ENCODE results near the gene MEI4.
"Not testable (repeated sequence)": the region's sequence is repeated elsewhere in the genome, so short reads cannot be mapped to it uniquely, and the experiment has no call there.

MEI4 gene

DNA sequence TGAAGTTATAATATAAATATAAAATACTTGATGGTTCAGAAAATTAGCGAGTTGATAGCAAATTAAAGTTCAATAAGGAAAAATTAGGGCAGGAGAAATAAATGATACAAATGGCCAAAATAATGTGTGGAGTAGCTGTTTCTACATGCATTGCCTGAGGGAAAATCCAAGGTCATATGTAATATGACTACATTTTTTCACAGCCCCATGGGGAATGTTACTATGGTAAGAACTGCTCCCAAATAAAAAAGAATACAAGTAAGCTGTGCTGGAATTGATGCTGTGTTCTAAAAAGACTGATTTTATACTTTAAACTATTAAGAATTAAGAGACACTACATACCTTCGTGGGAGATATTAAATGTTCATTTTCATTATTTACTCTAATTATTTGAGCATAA, 34.1 kb downstream of the MEI4 start:
- DNase-seq = no peak

- no peak for DNase-seq
These were observed 35.8 kb downstream of the MEI4 start for GRCh38 chr6:77688649-77689048.

GRCh38 chr6:77700095-77700494, 47.3 kb downstream of the MEI4 start:
- not testable (repeated sequence) for DNase-seq

- no peak for DNase-seq
These were observed 54.8 kb downstream of the MEI4 start for GRCh38 chr6:77707603-77708002.

DNA sequence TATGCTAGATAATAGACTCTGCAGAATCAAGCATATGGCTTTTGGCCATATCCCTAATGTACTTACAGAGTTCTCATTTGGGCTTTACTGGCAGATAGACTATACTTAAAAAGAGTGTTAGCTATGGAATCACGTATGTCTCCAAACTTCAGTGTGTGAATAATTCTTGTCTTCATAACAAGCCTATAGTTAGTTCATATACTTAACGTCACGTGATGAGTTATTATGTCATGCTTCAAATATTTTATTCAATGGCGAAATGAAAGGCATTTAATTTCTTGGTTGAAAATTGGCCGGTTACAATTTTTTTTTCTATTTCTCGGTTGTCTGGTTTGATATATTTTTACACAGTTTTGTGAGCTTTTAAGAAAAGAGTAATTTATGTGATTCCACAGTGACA, 62.7 kb downstream of the MEI4 start:
- DNase-seq = no peak

- DNase-seq = no peak
These were observed 63.5 kb downstream of the MEI4 start for GRCh38 chr6:77716311-77716710.

- DNase-seq = not testable (repeated sequence)
These were observed 83.2 kb downstream of the MEI4 start for GRCh38 chr6:77736010-77736409.

DNA sequence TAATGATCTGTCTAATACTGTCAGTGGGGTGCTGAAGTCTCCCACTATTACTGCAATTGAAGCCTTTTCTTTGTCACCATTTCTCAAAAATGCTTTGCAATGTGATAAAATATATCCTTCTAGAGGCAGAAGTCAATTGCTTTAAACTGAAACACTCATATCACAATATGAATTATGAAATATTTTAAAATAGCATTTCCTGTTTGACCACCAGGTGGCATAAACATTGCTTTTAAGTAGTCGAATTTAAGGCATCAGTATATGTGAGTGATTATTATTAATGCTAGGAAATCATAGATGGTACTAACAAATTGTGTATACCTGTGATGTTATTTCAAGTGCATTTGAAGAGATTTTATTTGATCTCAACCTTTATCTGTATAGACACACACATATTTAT, 87.5 kb downstream of the MEI4 start:
- DNase-seq = no peak

DNA sequence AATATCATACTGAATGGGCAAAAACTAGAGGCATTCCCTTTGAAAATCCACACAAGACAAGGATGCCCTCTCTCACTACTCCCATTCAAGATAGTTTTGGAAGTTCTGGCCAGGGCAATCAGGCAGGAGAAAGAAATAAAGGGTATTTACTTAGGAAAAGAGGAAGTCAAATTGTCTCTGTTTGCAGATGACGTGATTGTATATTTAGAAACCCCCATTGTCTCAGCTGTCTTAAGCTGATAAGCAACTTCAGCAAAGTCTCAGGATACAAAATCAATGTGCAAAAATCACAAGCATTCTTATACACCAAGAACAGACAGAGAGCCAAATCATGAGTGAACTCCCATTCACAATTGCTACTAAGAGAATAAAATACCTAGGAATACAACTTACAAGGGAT, 99.3 kb downstream of the MEI4 start:
- DNase-seq = not testable (repeated sequence)

GRCh38 chr6:77762386-77762785, 109.5 kb downstream of the MEI4 start:
- no peak for DNase-seq

- no peak for DNase-seq
These were observed 110.3 kb downstream of the MEI4 start for GRCh38 chr6:77763124-77763523.

- no peak for DNase-seq
These were observed 111.5 kb downstream of the MEI4 start for GRCh38 chr6:77764364-77764763.

DNA sequence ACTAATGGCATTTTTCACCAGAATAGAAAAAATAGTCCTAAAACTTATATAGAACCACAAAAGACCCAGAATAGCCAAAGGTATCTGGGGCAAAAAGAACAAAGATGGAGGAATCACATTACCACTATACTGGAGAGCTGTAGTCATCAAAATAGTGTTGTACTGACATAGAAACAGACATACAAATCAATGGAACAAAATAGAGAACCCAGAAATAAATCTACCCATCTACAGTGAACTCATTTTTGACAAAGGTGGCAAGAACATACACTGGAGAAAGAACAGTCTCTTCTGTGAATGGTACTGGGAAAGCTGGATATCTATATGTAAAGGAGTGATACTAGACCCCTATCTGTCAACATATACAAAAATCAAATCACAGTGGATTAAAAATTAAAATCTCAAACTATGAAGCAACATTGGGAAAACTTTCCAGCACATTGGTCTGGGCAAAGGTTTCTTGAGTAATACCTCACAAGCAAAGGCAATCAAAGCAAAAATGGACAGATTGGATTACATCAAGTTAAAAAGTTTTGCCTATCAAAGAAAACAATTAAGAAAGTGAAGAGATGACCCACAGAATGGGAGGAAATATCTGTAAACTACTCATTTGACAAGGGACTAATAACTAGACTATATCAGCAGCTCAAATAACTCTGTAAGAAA, 120.5 kb downstream of the MEI4 start:
- no peak for DNase-seq

- DNase-seq = no peak
These were observed 121.6 kb downstream of the MEI4 start for GRCh38 chr6:77774457-77774856.

DNA sequence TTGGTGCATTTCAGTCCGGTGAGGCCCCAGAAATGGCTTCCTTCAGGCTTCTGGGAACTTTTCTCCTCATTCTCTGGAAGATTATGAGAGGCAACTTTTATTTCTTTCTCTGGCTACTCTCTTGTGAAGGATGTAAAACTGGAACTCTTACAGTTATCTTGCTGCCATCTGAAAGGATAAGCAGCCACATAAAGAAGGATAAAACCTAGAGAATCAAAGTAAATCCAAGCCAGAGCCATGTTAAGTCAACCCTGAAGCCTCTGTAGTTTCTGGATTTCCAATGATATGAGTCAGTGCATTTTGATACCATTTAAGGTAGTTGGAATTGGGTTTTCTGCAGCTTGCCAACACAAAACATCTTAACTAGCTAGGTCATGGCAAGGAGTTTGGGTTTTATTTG, 123.6 kb downstream of the MEI4 start:
- no peak for DNase-seq

GRCh38 chr6:77778527-77778926, 125.7 kb downstream of the MEI4 start:
- DNase-seq = no peak

- DNase-seq = no peak
These were observed 134.2 kb downstream of the MEI4 start for GRCh38 chr6:77786935-77787629.

GRCh38 chr6:77796824-77797809, 144.3 kb downstream of the MEI4 start:
- DNase-seq = no peak

GRCh38 chr6:77812304-77812703, 159.5 kb downstream of the MEI4 start:
- no peak for DNase-seq

GRCh38 chr6:77813090-77813489, 160.3 kb downstream of the MEI4 start:
- DNase-seq = no peak

- no peak for DNase-seq
These were observed 161.3 kb downstream of the MEI4 start for GRCh38 chr6:77814119-77814518.

DNA sequence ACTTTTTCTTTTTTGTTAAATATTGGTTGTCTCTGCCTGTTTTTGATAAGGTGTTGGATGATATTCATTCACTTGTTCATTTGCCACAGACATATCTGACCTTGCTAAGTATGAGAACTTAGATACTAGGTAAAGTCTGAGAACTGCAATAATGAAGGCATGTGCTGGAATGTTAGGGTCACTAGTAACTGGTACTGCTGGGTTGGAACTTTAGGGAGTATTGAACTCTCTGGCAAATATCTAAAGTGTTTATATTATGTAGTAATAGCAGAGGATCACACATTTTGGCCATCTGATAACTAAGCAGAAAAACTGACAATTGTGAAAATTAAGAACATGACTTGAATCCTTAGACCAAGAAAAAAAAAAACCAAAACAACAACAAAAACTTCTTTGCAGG, 162.7 kb downstream of the MEI4 start:
- DNase-seq = no peak

GRCh38 chr6:77816766-77817270, 164.0 kb downstream of the MEI4 start:
- no peak for DNase-seq

All from CD4-positive, alpha-beta T cell treated with Interleukin-10 for 1 hour (primary cell).